Measurements from ENCODE around the gene KIF15. TPM values are rescaled to one million over a fixed set of nuclear protein-coding genes. Genes with fewer than 3 reads are reported as not detected.

The KIF15 gene, protein sequence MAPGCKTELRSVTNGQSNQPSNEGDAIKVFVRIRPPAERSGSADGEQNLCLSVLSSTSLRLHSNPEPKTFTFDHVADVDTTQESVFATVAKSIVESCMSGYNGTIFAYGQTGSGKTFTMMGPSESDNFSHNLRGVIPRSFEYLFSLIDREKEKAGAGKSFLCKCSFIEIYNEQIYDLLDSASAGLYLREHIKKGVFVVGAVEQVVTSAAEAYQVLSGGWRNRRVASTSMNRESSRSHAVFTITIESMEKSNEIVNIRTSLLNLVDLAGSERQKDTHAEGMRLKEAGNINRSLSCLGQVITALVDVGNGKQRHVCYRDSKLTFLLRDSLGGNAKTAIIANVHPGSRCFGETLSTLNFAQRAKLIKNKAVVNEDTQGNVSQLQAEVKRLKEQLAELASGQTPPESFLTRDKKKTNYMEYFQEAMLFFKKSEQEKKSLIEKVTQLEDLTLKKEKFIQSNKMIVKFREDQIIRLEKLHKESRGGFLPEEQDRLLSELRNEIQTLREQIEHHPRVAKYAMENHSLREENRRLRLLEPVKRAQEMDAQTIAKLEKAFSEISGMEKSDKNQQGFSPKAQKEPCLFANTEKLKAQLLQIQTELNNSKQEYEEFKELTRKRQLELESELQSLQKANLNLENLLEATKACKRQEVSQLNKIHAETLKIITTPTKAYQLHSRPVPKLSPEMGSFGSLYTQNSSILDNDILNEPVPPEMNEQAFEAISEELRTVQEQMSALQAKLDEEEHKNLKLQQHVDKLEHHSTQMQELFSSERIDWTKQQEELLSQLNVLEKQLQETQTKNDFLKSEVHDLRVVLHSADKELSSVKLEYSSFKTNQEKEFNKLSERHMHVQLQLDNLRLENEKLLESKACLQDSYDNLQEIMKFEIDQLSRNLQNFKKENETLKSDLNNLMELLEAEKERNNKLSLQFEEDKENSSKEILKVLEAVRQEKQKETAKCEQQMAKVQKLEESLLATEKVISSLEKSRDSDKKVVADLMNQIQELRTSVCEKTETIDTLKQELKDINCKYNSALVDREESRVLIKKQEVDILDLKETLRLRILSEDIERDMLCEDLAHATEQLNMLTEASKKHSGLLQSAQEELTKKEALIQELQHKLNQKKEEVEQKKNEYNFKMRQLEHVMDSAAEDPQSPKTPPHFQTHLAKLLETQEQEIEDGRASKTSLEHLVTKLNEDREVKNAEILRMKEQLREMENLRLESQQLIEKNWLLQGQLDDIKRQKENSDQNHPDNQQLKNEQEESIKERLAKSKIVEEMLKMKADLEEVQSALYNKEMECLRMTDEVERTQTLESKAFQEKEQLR (N-terminal part only)
- 10.0 and 12.8 TPM in 2 replicates for total RNA-seq (2014; rRNA removed; shearing (Covaris generic))
- 4.5 and 5.5 TPM in 2 replicates for polyA plus RNA-seq (2015; cell fraction: cytosol; rRNA removed)
- 11.3 and 14.2 TPM in 2 replicates for polyA plus RNA-seq (2015; cell fraction: nucleus; rRNA removed)

DNA sequence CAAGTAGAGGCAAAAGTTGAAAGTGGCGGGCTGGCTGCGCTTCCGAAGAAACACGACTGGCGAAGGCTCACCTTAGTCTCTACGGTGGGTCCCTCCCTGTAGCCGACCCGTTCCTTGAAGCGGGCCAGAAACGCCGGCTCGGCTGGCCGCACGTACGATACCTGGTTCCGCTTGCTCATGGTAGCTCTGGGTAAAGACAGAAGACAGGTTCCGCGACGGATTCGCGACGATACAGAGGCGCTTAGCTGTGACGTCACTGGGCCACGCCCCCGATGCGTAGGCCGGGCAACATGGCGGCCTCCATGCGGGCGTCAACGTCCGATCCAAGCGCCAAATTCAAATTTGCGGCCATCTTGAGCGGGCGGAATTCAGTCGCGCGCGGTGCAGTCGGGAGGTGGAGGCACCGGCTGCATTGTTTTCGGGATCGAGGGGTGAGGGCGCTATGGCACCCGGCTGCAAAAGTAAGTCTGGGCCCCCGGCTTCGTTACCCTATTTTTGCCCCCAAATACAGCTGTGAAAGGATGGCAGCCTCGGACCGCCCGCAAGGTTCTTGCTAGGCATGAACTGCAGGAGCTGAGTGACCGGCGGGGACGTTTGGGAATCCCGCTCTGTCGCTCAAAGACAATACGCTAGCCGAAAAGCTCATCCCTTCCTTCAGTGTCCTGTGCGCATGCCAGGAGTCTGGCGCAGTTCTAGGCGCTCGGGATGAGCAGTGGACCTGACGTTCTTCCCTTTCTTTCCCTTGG, at the start of gene KIF15, which contains the start of gene KIAA1143:
Gene KIF15 (plus strand): TSS at position 371 of the 746 bp plus-strand sequence. CDS start 72 bp downstream, at position 443.
Gene KIAA1143 (minus strand): TSS at position 196 of the 746 bp plus-strand sequence. CDS start 17 bp downstream, at position 179.
- in situ Hi-C loops (cut with HindIII; ENCODE audit: low pct_unique_long_range_greater_than_20kb, low sequenced_read_pairs): no loop called here
- DNase-seq (ENCODE audit: low read depth, low spot score): peak; percentile 96

DNA sequence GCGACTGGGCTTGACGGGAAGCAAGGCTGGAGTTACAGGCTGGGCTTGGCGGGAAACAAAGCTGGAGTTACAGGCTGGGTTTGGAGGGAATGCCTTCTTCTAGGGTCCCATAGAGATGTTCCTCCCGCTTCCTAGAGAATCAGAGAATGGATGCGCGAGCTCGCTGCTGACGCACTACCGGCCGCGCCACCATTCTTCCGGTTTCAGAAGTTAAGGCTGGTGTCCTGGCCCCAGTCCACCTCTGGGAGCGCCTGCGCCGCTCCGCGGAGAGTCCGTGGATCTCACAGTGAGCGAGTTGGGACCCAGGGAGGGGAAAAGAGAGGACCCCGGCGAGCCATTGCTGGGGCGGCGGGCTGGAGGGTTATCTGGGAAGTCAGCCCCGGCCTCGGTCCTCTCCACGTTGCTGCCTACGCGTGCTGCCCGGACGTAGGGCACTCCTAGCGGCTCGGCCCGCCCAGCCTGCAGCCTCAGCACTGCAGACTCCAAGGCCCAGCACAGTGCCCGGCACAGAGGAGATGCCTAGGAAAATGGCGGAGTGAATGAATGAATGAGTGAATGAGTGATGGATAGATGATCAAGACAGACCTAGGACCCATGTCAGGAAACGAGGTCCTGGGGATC, 49.0 kb upstream of the KIF15 start, which contains the start of gene ZNF502:
Gene ZNF502 (plus strand): TSS at position 206 of the 621 bp plus-strand sequence. CDS start 7,602 bp downstream, outside the sequence.
- in situ Hi-C loops (cut with HindIII; ENCODE audit: low pct_unique_long_range_greater_than_20kb, low sequenced_read_pairs): no loop called here

DNA sequence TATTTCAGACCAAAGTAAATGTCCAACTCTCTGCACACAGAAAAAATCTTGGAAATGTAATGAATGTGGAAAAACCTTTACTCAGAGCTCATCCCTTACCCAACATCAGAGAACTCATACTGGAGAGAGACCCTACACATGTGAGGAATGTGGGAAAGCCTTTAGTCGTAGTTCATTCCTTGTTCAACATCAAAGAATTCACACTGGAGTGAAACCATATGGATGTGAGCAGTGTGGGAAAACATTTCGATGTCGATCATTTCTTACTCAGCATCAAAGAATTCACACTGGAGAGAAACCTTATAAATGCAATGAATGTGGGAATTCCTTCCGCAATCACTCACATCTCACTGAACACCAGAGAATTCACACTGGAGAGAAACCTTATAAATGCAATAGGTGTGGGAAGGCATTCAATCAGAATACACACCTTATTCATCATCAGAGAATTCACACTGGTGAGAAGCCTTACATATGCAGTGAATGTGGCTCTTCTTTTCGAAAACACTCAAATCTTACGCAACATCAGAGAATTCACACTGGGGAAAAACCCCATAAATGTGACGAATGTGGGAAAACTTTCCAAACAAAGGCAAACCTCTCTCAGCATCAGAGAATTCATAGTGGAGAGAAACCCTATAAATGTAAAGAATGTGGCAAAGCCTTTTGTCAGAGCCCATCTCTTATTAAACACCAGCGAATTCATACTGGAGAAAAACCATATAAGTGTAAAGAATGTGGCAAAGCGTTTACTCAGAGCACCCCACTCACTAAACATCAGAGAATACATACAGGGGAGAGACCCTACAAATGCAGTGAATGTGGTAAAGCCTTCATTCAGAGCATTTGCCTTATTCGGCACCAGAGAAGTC, 40.1 kb upstream of the KIF15 start:
- in situ Hi-C loops (cut with HindIII; ENCODE audit: low pct_unique_long_range_greater_than_20kb, low sequenced_read_pairs): no loop called here
- DNase-seq (ENCODE audit: low read depth, low spot score): no peak

More for the DNA sequence above, 49.0 kb upstream of the KIF15 start, which contains the start of gene ZNF502:
- peak; percentile 69 for DNase-seq (ENCODE audit: low read depth, low spot score)

DNA sequence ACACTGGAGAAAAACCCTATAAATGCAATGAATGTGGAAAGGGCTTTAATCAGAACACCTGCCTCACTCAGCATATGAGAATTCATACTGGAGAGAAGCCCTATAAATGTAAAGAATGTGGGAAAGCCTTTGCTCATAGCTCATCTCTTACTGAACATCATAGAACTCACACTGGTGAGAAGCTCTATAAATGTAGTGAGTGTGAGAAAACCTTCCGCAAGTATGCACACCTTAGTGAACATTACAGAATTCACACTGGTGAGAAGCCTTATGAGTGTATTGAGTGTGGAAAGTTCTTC, 39.5 kb upstream of the KIF15 start:
- in situ Hi-C loops (cut with HindIII; ENCODE audit: low pct_unique_long_range_greater_than_20kb, low sequenced_read_pairs): no loop called here
- no peak for DNase-seq (ENCODE audit: low read depth, low spot score)

DNA sequence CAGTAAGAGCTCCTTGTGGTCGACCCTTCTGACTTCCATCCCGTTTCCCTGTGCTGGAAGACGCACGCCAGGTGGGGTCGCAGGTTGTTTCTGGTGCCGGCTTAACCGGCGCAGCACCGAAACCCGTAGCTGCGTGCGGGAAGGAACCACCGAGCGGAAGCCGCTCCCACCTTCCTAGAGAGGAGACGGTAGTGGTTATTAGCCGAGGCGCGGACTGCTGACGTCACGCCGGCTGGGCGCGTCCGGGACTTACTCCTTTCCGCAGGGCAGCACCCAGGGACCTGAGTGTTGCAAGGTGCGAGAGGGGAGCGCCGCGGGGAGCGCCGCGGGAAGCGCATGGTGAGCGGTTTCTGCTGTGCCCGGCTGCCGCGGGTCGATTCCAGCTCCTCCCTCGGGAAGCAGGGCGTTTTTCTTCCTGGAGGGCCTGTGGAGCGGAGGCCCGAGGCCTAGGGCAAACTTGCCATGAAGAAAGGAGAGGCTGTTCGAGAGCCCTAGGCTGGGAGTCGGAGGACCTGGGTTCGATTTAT, 32.1 kb upstream of the KIF15 start, which contains the start of gene ZNF501:
Gene ZNF501 (plus strand): TSS at position 252 of the 527 bp plus-strand sequence. CDS start 4,787 bp downstream, outside the sequence.
- peak; percentile 73 for DNase-seq (ENCODE audit: low read depth, low spot score)
- in situ Hi-C loops (cut with HindIII; ENCODE audit: low pct_unique_long_range_greater_than_20kb, low sequenced_read_pairs): no loop called here

DNA sequence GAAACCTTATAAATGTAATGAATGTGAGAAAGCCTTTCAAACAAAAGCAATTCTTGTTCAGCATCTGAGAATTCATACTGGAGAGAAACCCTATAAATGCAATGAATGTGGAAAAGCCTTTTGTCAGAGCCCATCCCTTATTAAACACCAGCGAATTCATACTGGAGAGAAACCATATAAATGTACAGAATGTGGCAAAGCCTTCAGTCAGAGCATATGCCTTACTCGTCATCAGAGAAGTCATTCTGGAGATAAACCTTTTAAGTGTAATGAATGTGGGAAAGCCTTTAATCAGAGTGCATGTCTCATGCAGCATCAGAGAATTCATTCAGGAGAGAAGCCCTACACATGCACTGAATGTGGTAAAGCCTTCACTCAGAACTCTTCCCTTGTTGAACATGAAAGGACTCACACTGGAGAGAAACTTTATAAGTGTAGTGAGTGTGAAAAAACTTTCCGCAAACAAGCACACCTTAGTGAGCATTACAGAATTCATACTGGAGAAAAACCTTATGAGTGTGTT, 26.9 kb upstream of the KIF15 start:
- no peak for DNase-seq (ENCODE audit: low read depth, low spot score)

DNA sequence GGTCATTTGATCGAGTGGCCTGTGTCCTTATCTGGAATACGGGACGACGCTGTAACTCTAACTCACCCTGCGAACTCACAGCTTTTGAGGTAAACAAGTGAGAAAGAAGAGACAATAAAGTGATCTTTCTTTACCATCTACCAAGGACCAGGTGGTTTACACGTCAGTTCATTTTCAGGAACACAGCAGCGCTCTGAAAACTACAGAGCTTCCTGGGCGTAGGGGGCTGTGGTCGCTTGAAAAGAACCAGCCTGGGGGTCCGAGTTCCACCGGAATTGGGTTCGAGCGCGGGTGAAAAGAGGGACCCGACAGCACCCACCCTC, 532 bp upstream of the KIF15 start:
- in situ Hi-C loops (cut with HindIII; ENCODE audit: low pct_unique_long_range_greater_than_20kb, low sequenced_read_pairs): no loop called here
- DNase-seq (ENCODE audit: low read depth, low spot score): no peak

More for the DNA sequence above, 26.9 kb upstream of the KIF15 start:
- in situ Hi-C loops (cut with HindIII; ENCODE audit: low pct_unique_long_range_greater_than_20kb, low sequenced_read_pairs): no loop called here

DNA sequence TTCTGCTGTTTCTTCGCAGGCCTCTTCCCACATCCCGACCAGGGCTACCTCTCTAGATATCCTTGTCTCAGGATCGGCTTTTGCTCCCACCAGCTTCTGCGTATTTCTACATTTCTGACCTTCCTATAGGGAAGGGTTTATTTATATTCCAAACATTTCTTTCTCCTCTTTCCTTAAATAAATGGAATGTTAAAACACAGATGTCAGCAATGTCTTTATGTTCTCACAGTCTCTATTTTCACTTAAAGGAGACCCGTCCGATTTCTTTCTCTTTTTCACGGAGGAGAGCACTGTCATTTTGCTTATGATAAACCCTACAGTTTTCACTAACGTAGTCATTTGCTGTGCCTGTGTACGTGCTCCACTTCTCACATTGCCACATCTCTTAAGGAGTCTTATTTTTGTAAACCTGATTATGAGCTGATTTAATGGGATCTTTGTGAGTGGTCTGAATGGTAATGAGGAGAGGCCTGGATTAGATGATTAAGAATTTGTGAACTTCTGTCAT, 630 bp downstream of the KIF15 start:
- in situ Hi-C loops (cut with HindIII; ENCODE audit: low pct_unique_long_range_greater_than_20kb, low sequenced_read_pairs): no loop called here
- DNase-seq (ENCODE audit: low read depth, low spot score): no peak

DNA sequence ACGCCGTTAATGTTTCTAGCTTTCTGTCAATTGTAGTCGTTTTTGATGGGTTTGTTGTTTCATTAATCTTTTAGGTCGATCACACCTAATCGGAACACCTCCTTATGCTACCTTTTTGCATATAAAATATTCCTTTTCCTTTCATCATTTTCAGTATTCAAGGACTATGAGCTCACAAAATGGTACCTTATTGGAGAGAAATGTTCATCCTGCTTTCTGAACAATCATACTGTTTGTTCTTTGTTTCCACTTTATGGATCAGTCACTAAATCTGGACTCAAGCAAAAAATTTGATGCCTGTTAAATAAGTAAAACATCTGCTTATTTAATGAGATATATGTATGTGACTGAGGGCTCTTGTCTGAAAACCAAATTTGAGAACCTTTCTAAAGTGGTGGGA, 1.1 kb downstream of the KIF15 start:
- DNase-seq (ENCODE audit: low read depth, low spot score): no peak
- in situ Hi-C loops (cut with HindIII; ENCODE audit: low pct_unique_long_range_greater_than_20kb, low sequenced_read_pairs): no loop called here

DNA sequence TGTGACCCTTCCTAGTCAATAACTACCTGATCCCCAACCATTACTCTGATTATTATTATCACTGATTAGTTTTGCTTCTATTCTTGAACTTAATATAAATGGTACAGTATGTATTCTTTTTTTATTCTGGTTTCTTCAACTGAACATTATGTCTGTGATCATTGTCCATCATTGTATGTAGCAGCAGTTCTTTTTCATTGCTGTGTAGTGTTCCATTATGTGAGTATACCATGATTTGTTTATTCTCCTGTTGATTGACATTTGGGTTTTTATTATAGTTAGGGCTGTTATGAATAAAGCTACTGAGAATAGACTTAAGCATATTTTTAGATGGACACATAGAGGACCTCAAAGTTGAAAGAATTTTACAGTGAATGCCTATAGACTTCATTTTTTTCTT, 2.7 kb downstream of the KIF15 start:
- in situ Hi-C loops (cut with HindIII; ENCODE audit: low pct_unique_long_range_greater_than_20kb, low sequenced_read_pairs): no loop called here
- no peak for DNase-seq (ENCODE audit: low read depth, low spot score)

DNA sequence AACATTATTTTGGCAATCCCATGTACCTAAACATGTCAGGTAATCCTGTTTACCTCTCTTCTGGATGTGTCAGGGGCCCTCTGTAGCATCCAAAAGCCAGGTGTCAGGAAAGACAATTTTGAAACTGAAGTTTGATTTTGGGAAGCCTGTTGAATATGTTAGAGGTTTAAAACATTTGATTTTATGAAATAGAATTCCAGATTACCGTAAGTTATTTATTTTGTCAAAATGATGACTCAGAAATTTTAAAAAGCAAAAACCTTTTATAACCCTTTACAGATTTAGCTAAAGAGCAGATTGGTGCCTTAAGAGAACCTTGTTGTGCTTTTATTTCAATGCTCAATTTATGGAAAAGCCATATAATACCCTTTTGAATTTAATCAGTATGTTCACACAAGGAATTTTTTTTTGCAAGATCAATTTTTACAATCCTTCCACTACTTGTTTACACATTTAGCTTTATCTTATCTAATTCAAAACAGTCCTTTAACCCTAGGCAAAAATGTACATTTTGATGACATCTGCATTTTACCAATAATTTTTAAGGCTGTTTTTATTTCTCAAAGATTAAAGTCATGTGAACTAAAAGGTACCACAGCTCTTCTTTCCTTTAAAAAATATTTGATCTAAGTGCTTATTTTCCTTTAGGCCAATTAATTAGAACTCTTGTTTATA, 10.0 kb downstream of the KIF15 start:
- DNase-seq (ENCODE audit: low read depth, low spot score): no peak
- in situ Hi-C loops (cut with HindIII; ENCODE audit: low pct_unique_long_range_greater_than_20kb, low sequenced_read_pairs): no loop called here

DNA sequence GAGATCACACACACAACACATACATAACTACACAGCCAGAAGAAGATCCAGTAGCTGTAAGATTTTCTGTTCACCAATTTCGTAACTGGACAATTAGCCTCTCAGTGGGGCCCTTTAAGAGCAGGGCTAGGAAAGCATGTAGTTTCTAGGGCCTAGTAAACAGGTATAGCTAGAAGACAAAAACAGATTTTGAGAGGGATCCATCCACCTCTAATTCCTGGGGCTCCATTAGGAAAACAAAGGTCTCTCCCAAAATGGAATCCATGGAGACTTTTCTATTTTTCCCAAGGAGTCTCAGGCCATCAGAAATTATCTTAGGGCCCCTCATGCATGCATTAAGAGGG, 10.5 kb downstream of the KIF15 start:
- in situ Hi-C loops (cut with HindIII; ENCODE audit: low pct_unique_long_range_greater_than_20kb, low sequenced_read_pairs): no loop called here
- DNase-seq (ENCODE audit: low read depth, low spot score): no peak

DNA sequence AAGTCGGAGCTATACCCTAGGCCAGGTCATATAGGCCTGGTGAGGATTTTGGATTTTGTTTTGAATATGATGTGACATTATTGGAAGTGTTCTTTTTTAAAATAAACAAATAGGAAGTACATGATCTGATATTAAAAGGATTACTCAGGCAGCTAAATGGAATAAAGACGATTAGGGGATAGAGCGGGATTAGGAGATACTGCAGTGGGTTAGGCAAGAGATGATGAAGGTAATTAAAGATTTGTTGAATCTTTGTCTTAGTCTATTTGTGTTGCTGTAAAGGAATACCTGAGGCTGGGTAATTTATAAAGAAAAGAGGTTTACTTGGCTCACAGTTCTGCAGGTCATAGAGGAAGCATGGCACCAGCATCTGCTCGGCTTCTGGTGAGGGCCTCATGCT, 21.3 kb downstream of the KIF15 start:
- in situ Hi-C loops (cut with HindIII; ENCODE audit: low pct_unique_long_range_greater_than_20kb, low sequenced_read_pairs): no loop called here
- DNase-seq (ENCODE audit: low read depth, low spot score): no peak

DNA sequence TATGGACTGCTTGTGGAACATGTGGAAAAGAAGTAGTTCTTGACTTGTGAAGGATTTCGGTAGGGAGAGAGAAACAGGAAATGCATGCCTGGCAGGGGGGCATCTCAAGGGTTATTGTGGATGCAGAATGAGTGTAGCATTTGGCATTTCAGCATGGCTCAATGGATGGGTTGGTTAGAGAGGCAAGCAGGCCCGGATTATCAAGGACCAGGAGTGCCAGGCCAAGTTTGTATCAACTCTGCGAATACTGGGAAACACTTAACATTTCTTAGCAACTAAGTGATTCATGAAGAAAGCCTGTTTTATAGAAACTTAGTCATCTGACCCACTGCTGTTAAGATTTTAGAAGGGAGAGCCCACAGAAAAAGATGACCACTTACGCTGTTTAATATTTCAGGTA, 33.6 kb downstream of the KIF15 start:
- DNase-seq (ENCODE audit: low read depth, low spot score): no peak
- in situ Hi-C loops (cut with HindIII; ENCODE audit: low pct_unique_long_range_greater_than_20kb, low sequenced_read_pairs): no loop called here

DNA sequence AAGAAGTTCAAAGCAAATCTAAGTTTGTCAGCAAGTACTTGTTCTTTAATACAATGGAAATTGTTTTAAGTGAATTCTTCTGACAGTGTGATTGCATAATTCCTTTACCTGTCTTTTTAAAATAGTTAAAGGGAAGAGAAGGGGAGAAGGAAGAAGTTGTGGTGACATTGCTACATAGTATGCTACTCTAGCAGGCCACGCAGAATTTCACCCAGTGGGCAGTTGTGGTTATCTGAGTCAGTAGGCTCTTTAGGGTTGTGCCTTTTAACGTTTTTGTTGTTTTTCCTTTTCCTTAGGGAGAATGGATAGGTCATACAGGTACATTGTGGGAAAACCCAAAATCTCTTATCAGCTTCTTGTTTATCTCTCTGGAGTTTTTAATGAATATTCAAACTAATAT, 40.4 kb downstream of the KIF15 start:
- in situ Hi-C loops (cut with HindIII; ENCODE audit: low pct_unique_long_range_greater_than_20kb, low sequenced_read_pairs): no loop called here

More for the DNA sequence above, 40.4 kb downstream of the KIF15 start:
- no peak for DNase-seq (ENCODE audit: low read depth, low spot score)
